ENCODE measurements around the gene SOBP. TPM values are rescaled to one million over a fixed set of nuclear protein-coding genes. Genes with fewer than 3 reads are reported as not detected.
A peak's percentile ranks its signal among the peaks of the same experiment; 100 is the strongest.

Gene SOBP
- total RNA-seq, 1 donor from 2014 or later, result 24.0 TPM

GRCh38 chr6:107652526-107653182 lies 162.7 kb downstream of the SOBP start:
- H3K9me3 Mint-ChIP-seq, result peaks cover 7% of the 10 kb centered on the region
- peaks cover 13% of the 10 kb centered on the region for H3K36me3 Mint-ChIP-seq (ENCODE audit: low read depth)
- TF ChIP-seq CTCF (conservative IDR thresholded peaks at IDR 0.05), result no peak
- no peak overlapping the region for H3K4me3 Mint-ChIP-seq
- H3K4me1 Mint-ChIP-seq, result peaks cover 43% of the 10 kb centered on the region
- no peak for DNase-seq (ENCODE audit: low read depth, low spot score)
- H3K27ac Mint-ChIP-seq (ENCODE audit: unreplicated experiment), result no peak overlapping the region
- H3K27me3 Mint-ChIP-seq (ENCODE audit: low read depth), result no peaks in the 10 kb centered on the region

GRCh38 chr6:107653183-107653580 lies 163.3 kb downstream of the SOBP start:
- no peak for TF ChIP-seq CTCF (conservative IDR thresholded peaks at IDR 0.05)
- Mint-ChIP-seq H3K27ac (ENCODE audit: unreplicated experiment) (no peak overlapping the region), H3K36me3 (ENCODE audit: low read depth) (peaks cover 13% of the 10 kb centered on the region), H3K4me3 (no peak overlapping the region), H3K9me3 (peaks cover 7% of the 10 kb centered on the region), H3K27me3 (ENCODE audit: low read depth) (no peaks in the 10 kb centered on the region), H3K4me1 (peaks cover 42% of the 10 kb centered on the region)
- DNase-seq (ENCODE audit: low read depth, low spot score), result no peak

GRCh38 chr6:107653861-107654394 lies 164.0 kb downstream of the SOBP start:
- Mint-ChIP-seq H3K9me3 (peaks cover 7% of the 10 kb centered on the region), H3K27ac (ENCODE audit: unreplicated experiment) (no peak overlapping the region), H3K4me3 (no peak overlapping the region), H3K4me1 (peaks cover 45% of the 10 kb centered on the region), H3K27me3 (ENCODE audit: low read depth) (no peaks in the 10 kb centered on the region), H3K36me3 (ENCODE audit: low read depth) (peaks cover 14% of the 10 kb centered on the region)
- no peak for TF ChIP-seq CTCF (conservative IDR thresholded peaks at IDR 0.05)
- DNase-seq (ENCODE audit: low read depth, low spot score), result no peak

GRCh38 chr6:107654764-107655163 lies 164.8 kb downstream of the SOBP start:
- DNase-seq (ENCODE audit: low read depth, low spot score), result no peak
- Mint-ChIP-seq H3K9me3 (peaks cover 7% of the 10 kb centered on the region), H3K4me3 (peak overlapping the region; percentile 36), H3K27me3 (ENCODE audit: low read depth) (no peaks in the 10 kb centered on the region), H3K27ac (ENCODE audit: unreplicated experiment) (peak overlapping the region; percentile 93), H3K36me3 (ENCODE audit: low read depth) (peaks cover 18% of the 10 kb centered on the region), H3K4me1 (peaks cover 50% of the 10 kb centered on the region)
- TF ChIP-seq CTCF (conservative IDR thresholded peaks at IDR 0.05), result no peak

GRCh38 chr6:107655245-107655644 lies 165.3 kb downstream of the SOBP start:
- peaks cover 54% of the 10 kb centered on the region for H3K4me1 Mint-ChIP-seq
- peaks cover 7% of the 10 kb centered on the region for H3K9me3 Mint-ChIP-seq
- peak; percentile 60 for TF ChIP-seq CTCF (conservative IDR thresholded peaks at IDR 0.05)
- H3K4me3 Mint-ChIP-seq, result peak overlapping the region; percentile 58
- peak overlapping the region; percentile 57 for H3K27ac Mint-ChIP-seq (ENCODE audit: unreplicated experiment)
- no peaks in the 10 kb centered on the region for H3K27me3 Mint-ChIP-seq (ENCODE audit: low read depth)
- peaks cover 20% of the 10 kb centered on the region for H3K36me3 Mint-ChIP-seq (ENCODE audit: low read depth)
- DNase-seq (ENCODE audit: low read depth, low spot score), result no peak
